ENCODE data around the gene OOSP2. TPM values are rescaled to one million over a fixed set of nuclear protein-coding genes. Genes with fewer than 3 reads are reported as not detected.

Gene OOSP2
- total RNA-seq, 5 donors from 2014 or later (not counting 1 experiment from before 2014, with no cell fraction given) = not detected

DNA sequence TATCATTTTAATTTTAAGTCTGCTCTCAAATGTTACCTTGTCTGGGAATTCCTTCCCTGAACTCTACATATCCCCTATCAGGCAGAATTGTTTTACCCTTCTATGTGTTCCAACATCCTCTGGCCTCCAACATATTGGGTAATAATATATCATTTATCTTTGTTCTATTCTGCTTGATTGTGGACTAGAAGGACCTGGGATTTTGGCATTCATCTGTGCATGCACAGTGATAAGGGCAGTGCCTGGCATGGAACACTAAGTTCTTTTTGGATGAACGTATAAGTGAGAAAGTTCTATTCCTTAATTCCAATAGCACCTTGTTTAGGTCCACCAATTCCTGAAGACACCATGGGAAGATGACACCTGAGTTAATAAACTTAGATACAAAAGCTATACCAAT lies 47.0 kb downstream of the OOSP2 start:
- no peaks in the 10 kb centered on the region for H3K4me1 ChIP-seq (ENCODE audit: control insufficient read depth in 1 of 2, extremely low read depth in 1 of 2, insufficient read depth in 2 of 2, low read length in 2 of 2)
- H3K4me3 ChIP-seq (ENCODE audit: control insufficient read depth in 1 of 2, extremely low read depth in 1 of 2, low read length in 1 of 2) = no peak overlapping the region
- Mint-ChIP-seq H3K27ac (no peak overlapping the region), H3K4me1 (no peaks in the 10 kb centered on the region), H3K27me3 (peaks cover 30 to 32% of the 10 kb centered on the region in 2 donors), H3K36me3 (no peaks in the 10 kb centered on the region), H3K4me3 (no peak overlapping the region), H3K9me3 (no peaks in the 10 kb centered on the region)
- ChIA-PET CTCF (no interaction called here), POLR2A (no interaction called here)
- no peak for ATAC-seq (replicated peaks in 1 of 4)
- H3K36me3 ChIP-seq (ENCODE audit: control insufficient read depth in 2 of 2, extremely low read depth in 1 of 2, insufficient read depth in 1 of 2, low read length in 1 of 2) = no peaks in the 10 kb centered on the region
- DNase-seq = no peak
- no peak overlapping the region for H3K27ac ChIP-seq (ENCODE audit: low read length)
- H3K27me3 ChIP-seq (replicated peaks in 1 of 2; ENCODE audit: control insufficient read depth in 2 of 2, extremely low read depth in 1 of 2, insufficient read depth in 2 of 2, low read length in 1 of 2) = peaks cover 0 to 4% of the 10 kb centered on the region in 2 experiments
- no peaks in the 10 kb centered on the region for H3K9me3 ChIP-seq
- WGBS (ENCODE audit: insufficient coverage) = no CpG with 5 or more reads among the region's 1 CpG

DNA sequence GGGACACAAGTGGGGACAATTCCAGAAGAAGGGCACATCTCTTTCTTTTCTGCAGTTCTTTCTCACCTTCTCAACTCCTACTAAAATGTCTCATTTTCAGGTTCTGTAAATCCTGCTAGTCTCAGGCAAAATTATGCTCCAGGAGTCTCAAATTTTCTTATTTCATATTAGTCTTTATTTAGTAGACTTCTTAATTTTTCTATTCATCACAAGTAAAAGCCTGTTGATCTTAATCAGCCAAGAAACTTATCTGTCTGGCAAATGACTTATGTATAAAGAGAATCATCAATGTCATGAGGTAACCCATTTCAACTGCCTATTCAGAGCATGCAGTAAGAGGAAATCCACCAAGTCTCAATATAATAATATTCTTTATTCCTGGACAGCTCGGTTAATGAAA lies 48.2 kb downstream of the OOSP2 start, which contains the start of gene MS4A2:
Gene MS4A2 (plus strand): TSS at position 301 of the 400 bp plus-strand sequence. CDS start 102 bp downstream, outside the sequence.
- WGBS (ENCODE audit: insufficient coverage) = no CpG with 5 or more reads among the region's 1 CpG
- H3K27ac Mint-ChIP-seq = no peak within 1 kb of the TSS
- no peaks in the 10 kb centered on the region for H3K4me1 Mint-ChIP-seq
- Histone ChIP-seq H3K36me3 (ENCODE audit: control insufficient read depth in 2 of 2, extremely low read depth in 1 of 2, insufficient read depth in 1 of 2, low read length in 1 of 2) (no peaks in the 10 kb centered on the region), H3K4me3 (ENCODE audit: control insufficient read depth in 1 of 2, extremely low read depth in 1 of 2, low read length in 1 of 2) (no peak within 1 kb of the TSS), H3K4me1 (ENCODE audit: control insufficient read depth in 1 of 2, extremely low read depth in 1 of 2, insufficient read depth in 2 of 2, low read length in 2 of 2) (no peaks in the 10 kb centered on the region), H3K27me3 (replicated peaks in 1 of 2; ENCODE audit: control insufficient read depth in 2 of 2, extremely low read depth in 1 of 2, insufficient read depth in 2 of 2, low read length in 1 of 2) (peaks cover 0 to 4% of the 10 kb centered on the region in 2 experiments), H3K9me3 (no peaks in the 10 kb centered on the region), H3K27ac (ENCODE audit: low read length) (no peak within 1 kb of the TSS)
- ChIA-PET CTCF (interaction anchor here in 1 of 2 donors (0.6 to 1.0 kb wide), 2 partner anchors 27 to 370 kb away, joined by 3 to 4 read pairs; no protein-coding TSS in a partner anchor), POLR2A (no interaction called here)
- H3K4me3 Mint-ChIP-seq = no peak within 1 kb of the TSS
- no peaks in the 10 kb centered on the region for H3K36me3 Mint-ChIP-seq
- no peaks in the 10 kb centered on the region for H3K9me3 Mint-ChIP-seq
- peaks cover 27 to 30% of the 10 kb centered on the region in 2 donors for H3K27me3 Mint-ChIP-seq
- ATAC-seq (replicated peaks in 1 of 4) = no peak
- DNase-seq = no peak

DNA sequence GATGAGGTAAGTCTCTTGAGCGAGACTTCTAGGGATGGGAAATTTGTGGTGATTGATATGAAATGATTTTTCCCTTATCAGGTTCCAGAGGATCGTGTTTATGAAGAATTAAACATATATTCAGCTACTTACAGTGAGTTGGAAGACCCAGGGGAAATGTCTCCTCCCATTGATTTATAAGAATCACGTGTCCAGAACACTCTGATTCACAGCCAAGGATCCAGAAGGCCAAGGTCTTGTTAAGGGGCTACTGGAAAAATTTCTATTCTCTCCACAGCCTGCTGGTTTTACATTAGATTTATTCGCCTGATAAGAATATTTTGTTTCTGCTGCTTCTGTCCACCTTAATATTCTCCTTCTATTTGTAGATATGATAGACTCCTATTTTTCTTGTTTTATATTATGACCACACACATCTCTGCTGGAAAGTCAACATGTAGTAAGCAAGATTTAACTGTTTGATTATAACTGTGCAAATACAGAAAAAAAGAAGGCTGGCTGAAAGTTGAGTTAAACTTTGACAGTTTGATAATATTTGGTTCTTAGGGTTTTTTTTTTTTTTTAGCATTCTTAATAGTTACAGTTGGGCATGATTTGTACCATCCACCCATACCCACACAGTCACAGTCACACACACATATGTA lies 55.4 kb downstream of the OOSP2 start:
- DNase-seq = no peak
- H3K27ac Mint-ChIP-seq = no peak overlapping the region
- WGBS (ENCODE audit: insufficient coverage) = no CpG with 5 or more reads among the region's 4 CpGs
- Histone ChIP-seq H3K27me3 (replicated peaks in 1 of 2; ENCODE audit: control insufficient read depth in 2 of 2, extremely low read depth in 1 of 2, insufficient read depth in 2 of 2, low read length in 1 of 2) (peaks cover 0 to 2% of the 10 kb centered on the region in 2 experiments), H3K4me1 (ENCODE audit: control insufficient read depth in 1 of 2, extremely low read depth in 1 of 2, insufficient read depth in 2 of 2, low read length in 2 of 2) (no peaks in the 10 kb centered on the region), H3K9me3 (no peaks in the 10 kb centered on the region), H3K27ac (ENCODE audit: low read length) (no peak overlapping the region), H3K36me3 (ENCODE audit: control insufficient read depth in 2 of 2, extremely low read depth in 1 of 2, insufficient read depth in 1 of 2, low read length in 1 of 2) (no peaks in the 10 kb centered on the region), H3K4me3 (ENCODE audit: control insufficient read depth in 1 of 2, extremely low read depth in 1 of 2, low read length in 1 of 2) (no peak overlapping the region)
- no peaks in the 10 kb centered on the region for H3K9me3 Mint-ChIP-seq
- no peaks in the 10 kb centered on the region for H3K4me1 Mint-ChIP-seq
- ATAC-seq (replicated peaks in 1 of 4) = no peak
- peaks cover 13 to 15% of the 10 kb centered on the region in 2 donors for H3K27me3 Mint-ChIP-seq
- H3K4me3 Mint-ChIP-seq = no peak overlapping the region
- ChIA-PET CTCF (no interaction called here), POLR2A (no interaction called here)
- H3K36me3 Mint-ChIP-seq = no peaks in the 10 kb centered on the region

DNA sequence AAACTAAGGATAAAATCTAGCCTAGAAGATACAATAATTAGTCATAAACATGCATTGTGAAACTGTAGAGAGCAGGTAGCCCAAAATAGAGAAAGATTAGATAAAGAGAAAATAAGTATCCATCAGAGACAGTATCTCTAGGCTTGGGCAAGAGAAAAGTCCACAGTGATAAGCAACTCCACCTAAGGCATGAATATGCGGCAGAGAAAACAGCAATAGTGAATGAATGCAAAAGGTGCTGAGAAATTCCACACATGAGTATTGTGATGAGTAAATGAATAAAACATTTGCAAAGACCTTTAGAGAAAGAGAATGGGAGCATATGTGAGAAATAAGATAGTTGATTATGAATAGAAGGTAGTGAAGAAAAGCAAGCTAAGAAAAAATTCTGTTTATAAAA lies 57.0 kb downstream of the OOSP2 start:
- POLR2A ChIA-PET = no interaction called here
- DNase-seq (no peak), ATAC-seq (replicated peaks in 1 of 4) (no peak)
- Histone ChIP-seq H3K27ac (ENCODE audit: low read length) (no peak overlapping the region), H3K4me1 (ENCODE audit: control insufficient read depth in 1 of 2, extremely low read depth in 1 of 2, insufficient read depth in 2 of 2, low read length in 2 of 2) (no peaks in the 10 kb centered on the region), H3K4me3 (ENCODE audit: control insufficient read depth in 1 of 2, extremely low read depth in 1 of 2, low read length in 1 of 2) (no peak overlapping the region), H3K9me3 (no peaks in the 10 kb centered on the region), H3K27me3 (replicated peaks in 1 of 2; ENCODE audit: control insufficient read depth in 2 of 2, extremely low read depth in 1 of 2, insufficient read depth in 2 of 2, low read length in 1 of 2) (no peaks in the 10 kb centered on the region), H3K36me3 (ENCODE audit: control insufficient read depth in 2 of 2, extremely low read depth in 1 of 2, insufficient read depth in 1 of 2, low read length in 1 of 2) (no peaks in the 10 kb centered on the region)
- no peaks in the 10 kb centered on the region for H3K9me3 Mint-ChIP-seq
- H3K27me3 Mint-ChIP-seq = peaks cover 10 to 15% of the 10 kb centered on the region in 2 donors
- no peaks in the 10 kb centered on the region for H3K36me3 Mint-ChIP-seq
- WGBS (ENCODE audit: insufficient coverage) = no CpG with 5 or more reads among the region's 1 CpG
- H3K4me1 Mint-ChIP-seq = no peaks in the 10 kb centered on the region
- H3K4me3 Mint-ChIP-seq = no peak overlapping the region
- CTCF ChIA-PET = no interaction called here
- no peak overlapping the region for H3K27ac Mint-ChIP-seq

Other genes with a start within 250 kb of the OOSP2 start
- gene MRPL16, start 229.6 kb upstream of the OOSP2 start, total RNA-seq = 10 to 100 TPM; 24.0 to 46.3 (median 39.7) TPM
- not detected for gene CBLIF, start 194.9 kb upstream of the OOSP2 start, total RNA-seq
- not detected for gene TCN1, start 173.9 kb upstream of the OOSP2 start, total RNA-seq
- gene OOSP3, start 161.6 kb upstream of the OOSP2 start, total RNA-seq = not detected
- gene OOSP1, start 102.0 kb upstream of the OOSP2 start, total RNA-seq = not detected
- not detected for gene OOSP4A, start 76.4 kb upstream of the OOSP2 start, total RNA-seq
- not detected for gene OOSP4B, start 23.2 kb upstream of the OOSP2 start, total RNA-seq
- under 1 TPM in 3 of 5 donors, not detected in 2; 0.40 to 0.44 (median 0.43) TPM for gene MS4A3, start 16.3 kb downstream of the OOSP2 start, total RNA-seq
- gene MS4A2, start 48.3 kb downstream of the OOSP2 start, total RNA-seq = 1 to 10 TPM in 1 of 5 donors, under 1 TPM in 3, not detected in 1; 0.12 to 1.1 (median 0.16) TPM
- 1 to 10 TPM in 2 of 5 donors, under 1 TPM in 3; 0.32 to 1.5 (median 0.99) TPM for gene MS4A6A, start 142.7 kb downstream of the OOSP2 start, total RNA-seq
- gene MS4A4E, start 202.7 kb downstream of the OOSP2 start, total RNA-seq = 1 to 10 TPM in 1 of 5 donors, under 1 TPM in 1, not detected in 3; 0.54 to 1.0 TPM
- gene MS4A4A, start 240.3 kb downstream of the OOSP2 start, total RNA-seq = under 1 TPM in 1 of 5 donors, not detected in 4; 0.26 TPM